NCI-H524 (cell line): ENCODE data around the gene GFOD1.
"Not testable (repeated sequence)": the region's sequence is repeated elsewhere in the genome, so short reads cannot be mapped to it uniquely, and the experiment has no call there.

ENCODE experiments used
- DNase-seq, 2 experiments: peaks; one replicate each; lab custom pipeline; 2025; lab: John Stamatoyannopoulos, UW

The GFOD1 gene

GRCh38 chr6:13441778-13442177, 45.6 kb downstream of the GFOD1 start:
- DNase-seq: no peak

GRCh38 chr6:13439644-13440043, 47.8 kb downstream of the GFOD1 start:
- DNase-seq: no peak

- DNase-seq: no peak
Observed at GRCh38 chr6:13438126-13438525, 49.3 kb downstream of the GFOD1 start.

GRCh38 chr6:13437218-13437996, 50.0 kb downstream of the GFOD1 start:
- DNase-seq: no peak

GRCh38 chr6:13436399-13437217, 50.8 kb downstream of the GFOD1 start:
- no peak for DNase-seq

- no peak for DNase-seq
Observed at GRCh38 chr6:13435477-13436246, 51.7 kb downstream of the GFOD1 start.

GRCh38 chr6:13434777-13435176, 52.6 kb downstream of the GFOD1 start:
- no peak for DNase-seq

- DNase-seq: not testable (repeated sequence)
Observed at GRCh38 chr6:13434135-13434775, 53.1 kb downstream of the GFOD1 start.

- no peak for DNase-seq
Observed at GRCh38 chr6:13433709-13434121, 53.7 kb downstream of the GFOD1 start.

GRCh38 chr6:13432526-13433184, 54.7 kb downstream of the GFOD1 start:
- DNase-seq: no peak

- DNase-seq: no peak
Observed at GRCh38 chr6:13431861-13432465, 55.4 kb downstream of the GFOD1 start.

GRCh38 chr6:13431059-13431656, 56.2 kb downstream of the GFOD1 start:
- DNase-seq: no peak

- no peak for DNase-seq
Observed at GRCh38 chr6:13429406-13429753, 58.0 kb downstream of the GFOD1 start.

GRCh38 chr6:13428583-13429405, 58.6 kb downstream of the GFOD1 start:
- no peak for DNase-seq

- DNase-seq: no peak
Observed at GRCh38 chr6:13427801-13428582, 59.4 kb downstream of the GFOD1 start.

GRCh38 chr6:13427316-13427715, 60.1 kb downstream of the GFOD1 start:
- DNase-seq: no peak

- DNase-seq: no peak
Observed at GRCh38 chr6:13425943-13426931, 61.2 kb downstream of the GFOD1 start.
